ENCODE measurements around the gene KIF26B. TPM values are rescaled to one million over a fixed set of nuclear protein-coding genes. Genes with fewer than 3 reads are reported as not detected.

Gene KIF26B
- total RNA-seq, 1 donor from 2014 or later = 3.5 TPM

- TF ChIP-seq CTCF (IDR thresholded peaks at IDR 0.05; ENCODE audit: borderline replicate concordance) = no peak
- DNase-seq = no peak
- Histone ChIP-seq H3K4me1 (no peaks in the 10 kb centered on the region), H3K27me3 (ENCODE audit: low read depth) (peaks cover 22% of the 10 kb centered on the region), H3K4me3 (no peak overlapping the region), H3K27ac (replicated peaks) (no peak overlapping the region), H3K9me3 (replicated peaks) (no peaks in the 10 kb centered on the region), H3K36me3 (no peaks in the 10 kb centered on the region)
- intact Hi-C loops (cut with micrococcal nuclease) = no loop called here
These were observed 254.8 kb downstream of the KIF26B start for GRCh38 chr1:245409341-245410195.

- Histone ChIP-seq H3K4me1 (no peaks in the 10 kb centered on the region), H3K27ac (replicated peaks) (no peak overlapping the region), H3K4me3 (no peak overlapping the region), H3K27me3 (ENCODE audit: low read depth) (peaks cover 23% of the 10 kb centered on the region), H3K9me3 (replicated peaks) (no peaks in the 10 kb centered on the region), H3K36me3 (no peaks in the 10 kb centered on the region)
- DNase-seq = no peak
- TF ChIP-seq CTCF (IDR thresholded peaks at IDR 0.05; ENCODE audit: borderline replicate concordance) = no peak
- intact Hi-C loops (cut with micrococcal nuclease) = no loop called here
These were observed 256.7 kb downstream of the KIF26B start for GRCh38 chr1:245411245-245412036.

GRCh38 chr1:245412306-245412705 lies 257.5 kb downstream of the KIF26B start:
- Histone ChIP-seq H3K9me3 (replicated peaks) (no peaks in the 10 kb centered on the region), H3K36me3 (no peaks in the 10 kb centered on the region), H3K4me3 (no peak overlapping the region), H3K27ac (replicated peaks) (no peak overlapping the region), H3K27me3 (ENCODE audit: low read depth) (peaks cover 32% of the 10 kb centered on the region), H3K4me1 (no peaks in the 10 kb centered on the region)
- DNase-seq = no peak
- intact Hi-C loops (cut with micrococcal nuclease) = no loop called here
- no peak for TF ChIP-seq CTCF (IDR thresholded peaks at IDR 0.05; ENCODE audit: borderline replicate concordance)

GRCh38 chr1:245416781-245417180 lies 262.0 kb downstream of the KIF26B start:
- DNase-seq = no peak
- intact Hi-C loops (cut with micrococcal nuclease) = no loop called here
- H3K27ac ChIP-seq (replicated peaks) = no peak overlapping the region
- no peak overlapping the region for H3K4me3 ChIP-seq
- TF ChIP-seq CTCF (IDR thresholded peaks at IDR 0.05; ENCODE audit: borderline replicate concordance) = no peak
- peaks cover 71% of the 10 kb centered on the region for H3K27me3 ChIP-seq (ENCODE audit: low read depth)
- no peaks in the 10 kb centered on the region for H3K9me3 ChIP-seq (replicated peaks)
- no peaks in the 10 kb centered on the region for H3K36me3 ChIP-seq
- H3K4me1 ChIP-seq = peaks cover 3% of the 10 kb centered on the region

- peaks cover 3% of the 10 kb centered on the region for H3K4me1 ChIP-seq
- no peaks in the 10 kb centered on the region for H3K9me3 ChIP-seq (replicated peaks)
- DNase-seq = no peak
- H3K27ac ChIP-seq (replicated peaks) = no peak overlapping the region
- intact Hi-C loops (cut with micrococcal nuclease) = no loop called here
- no peak overlapping the region for H3K4me3 ChIP-seq
- peaks cover 83% of the 10 kb centered on the region for H3K27me3 ChIP-seq (ENCODE audit: low read depth)
- no peaks in the 10 kb centered on the region for H3K36me3 ChIP-seq
- no peak for TF ChIP-seq CTCF (IDR thresholded peaks at IDR 0.05; ENCODE audit: borderline replicate concordance)
These were observed 263.3 kb downstream of the KIF26B start for GRCh38 chr1:245418077-245418476.
